Activated naive CD4-positive, alpha-beta T cell treated with anti-CD3 and anti-CD28 coated beads, Interleukin-2, amount 50 U/mL, for 24 hours (primary cell): ENCODE data around the gene STPG1.

Source experiments
- H3K27ac Mint-ChIP-seq: one replicate; pipeline ENCODE4 v1.8.0; 2021; ENCODE audit warnings: mild to moderate bottlenecking, mixed read lengths
- H3K27me3 Mint-ChIP-seq: one replicate; pipeline ENCODE4 v1.8.0; 2021; ENCODE audit warnings: mixed read lengths
- H3K36me3 Mint-ChIP-seq: one replicate; pipeline ENCODE4 v1.8.0; 2021; ENCODE audit warnings: mixed read lengths
- H3K4me1 Mint-ChIP-seq: one replicate; pipeline ENCODE4 v1.8.0; 2021; ENCODE audit warnings: mixed read lengths
- H3K4me3 Mint-ChIP-seq: one replicate; pipeline ENCODE4 v1.8.0; 2021; ENCODE audit warnings: mild to moderate bottlenecking, mixed read lengths
- H3K9me3 Mint-ChIP-seq: one replicate; pipeline ENCODE4 v1.8.0; 2021; ENCODE audit warnings: mixed read lengths

The STPG1 gene

DNA sequence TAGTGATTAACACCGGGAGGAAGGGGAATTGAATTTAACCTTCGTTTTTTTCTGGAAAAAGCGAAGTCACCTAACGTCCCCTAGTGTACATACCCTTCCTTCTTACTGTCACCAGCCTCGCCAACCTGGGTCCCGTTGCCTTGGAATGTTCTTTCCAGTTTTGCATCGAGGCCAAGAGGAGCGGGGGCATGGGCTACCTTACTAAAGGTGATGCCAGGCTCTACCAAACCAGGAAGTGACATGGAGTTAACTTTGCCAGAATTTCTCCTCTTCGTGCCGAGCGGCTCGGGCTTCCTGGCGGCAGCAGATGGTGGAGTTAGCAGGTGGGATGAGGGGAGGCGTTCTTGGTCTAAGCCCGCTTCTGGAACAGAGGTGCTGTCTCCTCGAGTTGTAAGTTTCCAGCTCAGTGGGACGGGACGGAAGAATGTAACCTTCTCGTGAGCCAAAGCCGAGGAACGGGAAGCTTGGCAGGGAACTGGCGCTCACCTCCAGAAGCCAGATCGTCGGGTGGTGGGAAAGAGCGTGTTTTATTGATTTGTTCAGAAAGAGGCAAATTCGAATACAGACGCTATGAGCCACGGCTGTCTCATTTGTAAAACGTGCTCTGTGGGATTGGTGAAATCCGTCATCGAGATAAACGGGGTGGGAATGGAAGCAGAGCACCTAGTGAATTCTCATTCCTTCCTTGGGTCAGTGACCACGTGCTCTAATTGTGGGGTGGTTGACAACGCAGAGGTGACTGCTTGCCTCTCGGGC lies 2.5 kb upstream of the STPG1 start:
- Mint-ChIP-seq H3K4me3 (peak overlapping the region; percentile 98), H3K9me3 (no peaks in the 10 kb centered on the region), H3K27me3 (no peaks in the 10 kb centered on the region), H3K36me3 (peaks cover 7% of the 10 kb centered on the region), H3K4me1 (peaks cover 82% of the 10 kb centered on the region), H3K27ac (peak overlapping the region; percentile 97)

DNA sequence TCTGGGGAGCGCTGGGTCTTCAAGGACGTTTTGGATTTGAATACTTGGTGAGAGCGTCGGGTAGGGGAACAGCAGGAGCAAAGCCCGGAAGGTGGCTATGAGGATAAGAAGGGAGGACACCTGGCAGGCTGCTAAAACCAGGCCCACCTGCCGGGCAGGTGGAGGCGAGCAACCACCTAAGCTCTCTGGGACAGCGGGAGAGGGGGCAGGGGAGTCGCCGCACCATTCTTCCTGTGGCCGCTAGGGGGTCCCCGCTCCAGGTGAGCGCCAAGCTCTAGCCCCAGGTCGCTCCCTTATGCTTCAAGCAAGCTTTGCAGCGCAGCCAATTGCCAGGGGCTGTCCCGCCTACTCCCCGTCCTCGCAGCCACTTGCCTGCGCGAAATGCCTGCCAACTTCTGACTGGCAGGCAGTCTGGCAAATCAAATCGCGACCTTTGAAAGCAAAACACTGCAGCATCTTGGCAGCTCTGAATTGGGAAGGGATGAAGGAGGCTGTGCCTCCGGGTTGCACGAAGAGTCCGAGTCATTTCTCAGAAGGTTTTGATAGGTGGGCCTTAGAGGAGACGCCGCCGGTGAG lies 1.8 kb upstream of the STPG1 start, which contains the start of gene NIPAL3:
Gene NIPAL3, plus strand, starts transcription at position 469 of the 576 bp plus-strand sequence. CDS start 3,746 bp downstream, outside the sequence.
- H3K36me3 Mint-ChIP-seq, result peaks cover 5% of the 10 kb centered on the region
- peak within 1 kb of the TSS; percentile 97 for H3K27ac Mint-ChIP-seq
- peaks cover 75% of the 10 kb centered on the region for H3K4me1 Mint-ChIP-seq
- no peaks in the 10 kb centered on the region for H3K27me3 Mint-ChIP-seq
- peak within 1 kb of the TSS; percentile 98 for H3K4me3 Mint-ChIP-seq
- no peaks in the 10 kb centered on the region for H3K9me3 Mint-ChIP-seq

DNA sequence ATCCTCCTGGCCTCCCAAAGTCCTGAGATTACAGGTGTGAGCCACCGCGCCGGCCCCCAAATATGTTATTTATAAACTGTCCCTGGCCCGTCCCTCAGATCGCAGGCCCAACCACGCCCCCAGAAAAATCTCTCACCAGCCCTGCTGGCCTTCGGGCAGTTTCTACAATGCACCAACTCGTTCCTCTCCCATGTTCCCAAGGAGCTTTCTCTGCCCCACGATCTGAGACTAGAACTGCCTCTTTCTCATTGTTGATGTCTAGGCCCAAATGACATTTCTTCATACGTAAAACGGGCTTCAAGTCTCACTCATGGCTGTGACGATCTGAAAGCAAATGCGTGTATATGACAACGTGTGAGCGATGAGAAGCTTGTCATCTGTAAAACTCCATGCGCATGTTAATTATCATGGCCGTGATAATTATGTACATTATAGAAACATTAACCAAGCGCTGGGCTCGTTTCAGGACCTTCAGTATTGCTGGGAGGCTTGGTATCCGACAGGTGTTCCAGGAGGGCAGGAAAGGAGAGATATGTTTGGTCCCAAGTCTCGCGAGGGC lies 1.3 kb upstream of the STPG1 start:
- peak overlapping the region; percentile 85 for H3K27ac Mint-ChIP-seq
- peaks cover 70% of the 10 kb centered on the region for H3K4me1 Mint-ChIP-seq

DNA sequence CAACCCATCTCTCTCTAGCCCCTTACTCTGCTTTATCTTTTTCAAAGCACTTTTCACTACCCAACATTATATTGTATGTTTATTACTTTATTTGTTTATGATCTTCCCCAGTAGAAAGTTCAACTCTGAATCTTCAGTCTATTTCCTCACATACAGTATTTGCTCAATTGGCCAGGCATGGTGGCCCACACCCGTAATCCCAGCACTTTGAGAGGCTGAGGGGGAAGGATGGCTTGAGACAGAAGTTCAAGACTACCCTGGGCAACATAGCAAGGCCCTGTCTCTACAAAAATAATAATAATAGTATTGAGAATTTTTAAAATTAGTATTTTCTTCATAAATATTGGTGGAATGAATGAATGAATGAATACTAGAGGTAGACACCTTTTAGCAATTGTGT lies 1.2 kb downstream of the STPG1 start:
- Mint-ChIP-seq H3K4me1 (peaks cover 47% of the 10 kb centered on the region), H3K9me3 (no peaks in the 10 kb centered on the region), H3K27ac (no peak overlapping the region), H3K36me3 (peaks cover 3% of the 10 kb centered on the region), H3K4me3 (no peak overlapping the region), H3K27me3 (no peaks in the 10 kb centered on the region)

More for the DNA sequence above, 1.3 kb upstream of the STPG1 start:
- Mint-ChIP-seq H3K27me3 (no peaks in the 10 kb centered on the region), H3K9me3 (no peaks in the 10 kb centered on the region), H3K36me3 (peaks cover 5% of the 10 kb centered on the region), H3K4me3 (peak overlapping the region; percentile 98)

DNA sequence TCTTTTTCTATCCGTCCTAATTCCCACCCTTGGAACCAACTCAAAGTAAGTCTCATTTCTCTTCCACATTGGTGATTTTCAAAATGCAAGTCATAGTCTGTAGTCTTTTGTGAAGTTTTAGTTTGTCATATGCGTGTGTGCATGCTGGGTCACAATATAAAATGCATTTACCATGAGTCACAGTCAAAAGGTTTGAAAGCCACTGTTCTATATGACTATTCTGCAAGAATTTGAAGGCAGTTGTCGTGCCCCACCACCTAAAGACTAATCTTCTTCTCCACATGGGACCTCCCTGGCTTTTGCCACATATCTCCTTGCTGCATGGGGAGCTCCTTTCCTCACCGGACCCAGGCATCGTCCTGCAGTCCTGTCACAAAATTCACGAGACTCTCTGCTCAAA lies 1.6 kb downstream of the STPG1 start:
- Mint-ChIP-seq H3K4me1 (peaks cover 42% of the 10 kb centered on the region), H3K36me3 (peaks cover 3% of the 10 kb centered on the region), H3K27me3 (no peaks in the 10 kb centered on the region), H3K9me3 (no peaks in the 10 kb centered on the region), H3K4me3 (peak overlapping the region; percentile 11), H3K27ac (no peak overlapping the region)

DNA sequence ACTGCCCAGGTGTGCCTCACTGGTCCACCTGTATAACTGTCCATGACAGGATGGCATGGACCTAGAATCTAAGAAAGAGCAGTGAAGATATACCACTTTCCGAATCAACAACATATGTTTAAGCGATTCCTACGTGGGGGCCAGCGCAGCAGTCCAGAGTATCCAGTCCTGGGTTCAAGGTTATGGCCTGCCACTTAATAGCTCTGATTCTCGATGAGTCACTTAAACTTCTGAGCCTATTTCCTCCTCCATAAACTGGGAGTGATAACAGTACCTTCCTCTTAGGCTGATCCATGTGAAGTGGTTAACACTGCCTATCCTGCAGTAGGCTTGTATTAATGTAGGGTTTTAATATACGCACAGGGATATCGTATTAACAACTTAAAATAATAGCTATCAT lies 2.8 kb downstream of the STPG1 start:
- Mint-ChIP-seq H3K36me3 (peaks cover 3% of the 10 kb centered on the region), H3K4me3 (no peak overlapping the region), H3K27ac (no peak overlapping the region), H3K9me3 (no peaks in the 10 kb centered on the region), H3K27me3 (no peaks in the 10 kb centered on the region), H3K4me1 (peaks cover 30% of the 10 kb centered on the region)

DNA sequence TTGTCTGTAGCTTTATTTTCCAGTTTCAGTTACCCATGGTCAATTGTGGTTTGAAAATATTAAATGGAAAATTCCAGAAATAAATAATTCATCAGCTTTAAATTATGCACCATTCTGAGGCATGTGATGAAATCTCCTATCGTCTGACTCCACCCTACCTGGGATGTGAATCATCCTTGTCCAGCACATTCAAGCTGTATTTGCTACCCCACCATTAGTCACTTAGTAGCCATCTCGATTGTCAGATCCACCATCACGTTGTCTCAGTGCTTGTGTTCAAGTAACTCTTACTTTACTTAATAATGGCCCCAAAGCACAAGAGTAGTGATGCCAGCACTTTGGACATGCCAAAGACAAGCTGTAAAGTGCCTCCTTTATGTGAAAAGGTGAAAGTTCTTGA lies 4.0 kb downstream of the STPG1 start:
- Mint-ChIP-seq H3K4me1 (peaks cover 23% of the 10 kb centered on the region), H3K27me3 (no peaks in the 10 kb centered on the region), H3K36me3 (peaks cover 3% of the 10 kb centered on the region), H3K9me3 (no peaks in the 10 kb centered on the region), H3K27ac (no peak overlapping the region), H3K4me3 (no peak overlapping the region)

DNA sequence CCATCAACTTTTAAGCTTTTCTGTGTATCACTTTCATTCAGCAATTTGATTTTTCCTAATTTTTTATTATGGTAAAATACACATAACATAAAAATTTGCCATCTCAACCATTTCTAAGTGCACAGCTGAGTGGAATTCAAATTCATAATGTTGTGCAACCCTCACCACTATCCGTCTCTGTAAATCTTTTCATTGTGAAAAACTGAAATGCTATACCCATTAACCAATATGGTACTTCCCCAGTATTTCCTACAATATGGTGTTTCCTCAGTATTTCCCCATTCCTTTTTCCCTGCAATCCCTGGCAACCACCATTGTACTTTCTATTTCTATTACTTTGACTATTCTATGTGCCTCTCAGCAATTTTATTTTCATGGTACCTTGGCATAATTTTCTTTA lies 6.8 kb downstream of the STPG1 start:
- H3K9me3 Mint-ChIP-seq, result no peaks in the 10 kb centered on the region
- H3K27ac Mint-ChIP-seq, result no peak overlapping the region
- H3K36me3 Mint-ChIP-seq, result peaks cover 3% of the 10 kb centered on the region
- no peaks in the 10 kb centered on the region for H3K27me3 Mint-ChIP-seq
- peaks cover 2% of the 10 kb centered on the region for H3K4me1 Mint-ChIP-seq
- H3K4me3 Mint-ChIP-seq, result no peak overlapping the region

DNA sequence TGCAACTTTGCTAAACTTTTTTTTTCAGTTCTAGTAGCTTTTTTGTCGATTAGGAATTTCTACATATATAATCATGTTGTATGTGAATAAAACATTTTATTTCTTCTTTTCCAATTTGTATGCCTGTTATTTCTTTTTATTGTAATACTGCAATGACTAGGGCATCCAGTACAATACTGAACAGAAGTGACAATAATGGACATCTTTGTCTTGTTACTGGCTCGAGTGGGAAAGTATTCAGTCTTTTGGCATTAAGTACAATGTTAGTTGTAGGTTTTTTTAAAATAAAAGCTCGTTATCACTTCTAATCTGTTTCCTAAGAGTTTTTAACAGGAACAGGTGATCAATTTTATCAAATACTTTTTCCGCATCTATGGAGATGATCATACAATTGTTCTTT lies 9.8 kb downstream of the STPG1 start:
- Mint-ChIP-seq H3K4me3 (no peak overlapping the region), H3K4me1 (peaks cover 5% of the 10 kb centered on the region), H3K36me3 (peaks cover 7% of the 10 kb centered on the region), H3K27me3 (no peaks in the 10 kb centered on the region), H3K9me3 (no peaks in the 10 kb centered on the region), H3K27ac (no peak overlapping the region)

DNA sequence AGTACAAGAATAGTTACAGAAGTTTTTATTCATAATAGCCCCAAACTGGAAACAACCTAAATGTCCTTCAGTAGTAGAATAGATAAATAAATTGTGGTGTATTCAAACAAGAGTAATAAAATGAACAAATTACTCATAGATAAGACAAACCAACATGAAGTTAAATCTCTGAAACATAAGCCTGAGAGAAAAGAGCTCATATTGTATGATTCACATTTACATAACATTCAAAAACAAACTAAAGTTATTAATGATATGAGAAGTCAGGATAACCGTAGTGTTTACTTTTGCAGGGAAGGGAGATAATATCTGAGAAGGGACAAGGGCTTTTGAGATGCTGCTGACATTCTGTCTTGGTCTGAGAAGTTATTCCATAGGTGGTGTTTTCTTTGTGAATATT lies 13.5 kb downstream of the STPG1 start:
- Mint-ChIP-seq H3K9me3 (no peaks in the 10 kb centered on the region), H3K4me3 (no peak overlapping the region), H3K27me3 (no peaks in the 10 kb centered on the region), H3K4me1 (peaks cover 6% of the 10 kb centered on the region), H3K36me3 (peaks cover 4% of the 10 kb centered on the region), H3K27ac (no peak overlapping the region)

DNA sequence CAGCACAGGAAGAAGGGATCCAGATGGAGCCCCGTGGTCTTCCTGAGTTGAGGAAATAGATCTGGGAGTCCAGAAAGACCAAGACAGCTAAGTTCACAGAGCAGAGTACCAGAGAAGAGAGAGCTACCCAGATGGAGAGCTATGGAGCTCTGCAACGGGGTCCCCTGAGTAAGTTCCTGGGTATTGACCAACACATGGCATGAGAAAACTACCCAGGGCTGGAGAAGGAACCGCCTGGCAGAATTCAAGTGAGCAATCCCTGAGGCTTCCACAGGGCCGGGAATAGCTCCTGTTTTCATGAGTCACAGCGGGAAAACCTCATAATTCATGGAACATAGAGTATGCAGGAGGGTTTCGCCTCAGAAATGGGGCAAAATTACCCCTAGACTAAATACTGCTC lies 19.7 kb downstream of the STPG1 start:
- no peaks in the 10 kb centered on the region for H3K36me3 Mint-ChIP-seq
- peak overlapping the region; percentile 95 for H3K27ac Mint-ChIP-seq
- H3K4me1 Mint-ChIP-seq, result peaks cover 43% of the 10 kb centered on the region
- H3K27me3 Mint-ChIP-seq, result no peaks in the 10 kb centered on the region
- no peaks in the 10 kb centered on the region for H3K9me3 Mint-ChIP-seq
- no peak overlapping the region for H3K4me3 Mint-ChIP-seq

DNA sequence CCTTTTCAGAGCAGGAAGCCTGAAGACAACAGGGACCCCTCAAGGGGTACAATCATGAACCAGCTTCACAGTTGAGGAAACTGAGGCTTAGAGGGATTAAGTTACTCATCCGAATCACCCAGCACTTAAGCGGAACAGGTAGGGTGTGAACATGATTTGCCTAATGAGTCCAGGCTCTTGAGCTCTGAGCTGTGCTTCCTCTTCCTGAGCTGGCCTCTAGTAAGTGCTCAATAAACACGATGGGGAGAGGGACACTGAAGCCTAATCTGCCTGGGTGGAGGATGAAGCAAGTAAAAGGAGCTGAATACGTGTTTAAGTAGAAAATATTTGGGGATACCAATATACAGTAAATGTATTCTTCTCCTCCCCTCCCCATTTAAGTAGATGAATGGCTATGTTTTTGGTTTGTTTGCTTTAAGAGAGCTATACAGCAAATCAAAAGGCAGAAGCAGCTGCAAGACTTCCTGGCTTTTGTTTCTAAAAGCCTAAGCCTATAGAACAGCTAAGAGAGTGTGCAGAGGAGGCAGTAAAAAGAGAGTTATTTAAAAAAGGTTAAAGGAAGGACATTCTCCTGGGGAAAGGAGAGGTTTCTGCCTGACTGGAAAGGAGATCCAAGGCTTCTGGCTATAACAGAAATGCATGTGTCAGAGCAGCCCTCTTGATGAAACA lies 20.5 kb downstream of the STPG1 start:
- Mint-ChIP-seq H3K4me1 (peaks cover 43% of the 10 kb centered on the region), H3K36me3 (no peaks in the 10 kb centered on the region), H3K9me3 (no peaks in the 10 kb centered on the region), H3K27ac (peak overlapping the region; percentile 95), H3K27me3 (no peaks in the 10 kb centered on the region), H3K4me3 (peak overlapping the region; percentile 79)

DNA sequence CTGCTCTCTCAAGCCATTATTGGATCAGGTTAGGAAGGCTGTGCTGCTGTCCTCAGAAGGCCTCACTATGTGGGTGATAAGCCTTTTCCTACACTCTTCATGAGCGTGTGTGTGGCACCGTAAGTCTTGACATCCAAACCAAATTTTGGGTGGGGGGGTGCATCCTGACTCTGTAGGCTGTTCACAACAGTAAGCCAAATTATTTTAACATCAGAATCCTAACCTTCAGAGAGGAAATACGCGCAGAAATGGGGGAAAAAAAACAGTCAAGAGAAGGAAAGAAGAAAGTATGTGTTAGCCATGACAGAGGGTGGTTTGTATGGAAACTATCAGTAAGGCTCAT lies 21.0 kb downstream of the STPG1 start:
- Mint-ChIP-seq H3K9me3 (no peaks in the 10 kb centered on the region), H3K27me3 (no peaks in the 10 kb centered on the region), H3K36me3 (no peaks in the 10 kb centered on the region), H3K4me1 (peaks cover 43% of the 10 kb centered on the region), H3K4me3 (peak overlapping the region; percentile 79), H3K27ac (peak overlapping the region; percentile 95)

DNA sequence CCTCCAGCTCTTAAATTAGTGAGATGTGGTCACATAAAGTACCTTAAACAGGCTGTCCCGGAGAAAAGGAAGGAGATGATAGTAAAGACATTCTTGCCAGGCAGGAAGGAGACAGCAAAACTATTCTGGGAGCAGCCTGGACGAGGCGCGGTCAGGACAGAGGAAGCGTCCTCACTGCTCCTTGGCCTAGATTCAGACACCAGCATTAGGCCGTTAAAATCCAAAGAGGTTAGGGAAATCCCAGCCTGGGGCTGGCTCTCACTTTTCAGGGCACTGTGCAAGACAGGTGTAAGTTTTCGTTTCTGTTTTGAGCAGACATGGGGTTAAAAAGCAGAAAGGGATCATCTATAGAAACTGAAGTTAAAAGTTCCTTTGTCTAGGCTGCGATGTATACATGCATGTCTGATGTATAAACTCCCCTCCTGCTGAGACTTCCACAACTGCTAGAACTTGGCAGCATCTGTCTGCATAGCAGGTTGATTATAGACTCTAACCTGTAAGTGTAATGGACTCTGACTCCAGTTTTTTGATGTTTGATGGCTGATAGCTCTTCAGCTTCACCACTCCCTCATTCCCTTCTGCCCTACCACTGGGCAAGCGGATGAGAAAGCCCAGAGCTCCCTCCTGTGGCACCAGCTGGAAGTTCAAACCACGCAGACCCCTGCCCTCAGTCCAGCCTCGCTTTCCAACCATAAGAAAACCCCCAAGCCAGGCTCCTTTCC lies 21.5 kb downstream of the STPG1 start:
- no peaks in the 10 kb centered on the region for H3K27me3 Mint-ChIP-seq
- peak overlapping the region; percentile 95 for H3K27ac Mint-ChIP-seq
- no peaks in the 10 kb centered on the region for H3K36me3 Mint-ChIP-seq
- H3K4me3 Mint-ChIP-seq, result peak overlapping the region; percentile 79
- H3K4me1 Mint-ChIP-seq, result peaks cover 43% of the 10 kb centered on the region
- H3K9me3 Mint-ChIP-seq, result no peaks in the 10 kb centered on the region

DNA sequence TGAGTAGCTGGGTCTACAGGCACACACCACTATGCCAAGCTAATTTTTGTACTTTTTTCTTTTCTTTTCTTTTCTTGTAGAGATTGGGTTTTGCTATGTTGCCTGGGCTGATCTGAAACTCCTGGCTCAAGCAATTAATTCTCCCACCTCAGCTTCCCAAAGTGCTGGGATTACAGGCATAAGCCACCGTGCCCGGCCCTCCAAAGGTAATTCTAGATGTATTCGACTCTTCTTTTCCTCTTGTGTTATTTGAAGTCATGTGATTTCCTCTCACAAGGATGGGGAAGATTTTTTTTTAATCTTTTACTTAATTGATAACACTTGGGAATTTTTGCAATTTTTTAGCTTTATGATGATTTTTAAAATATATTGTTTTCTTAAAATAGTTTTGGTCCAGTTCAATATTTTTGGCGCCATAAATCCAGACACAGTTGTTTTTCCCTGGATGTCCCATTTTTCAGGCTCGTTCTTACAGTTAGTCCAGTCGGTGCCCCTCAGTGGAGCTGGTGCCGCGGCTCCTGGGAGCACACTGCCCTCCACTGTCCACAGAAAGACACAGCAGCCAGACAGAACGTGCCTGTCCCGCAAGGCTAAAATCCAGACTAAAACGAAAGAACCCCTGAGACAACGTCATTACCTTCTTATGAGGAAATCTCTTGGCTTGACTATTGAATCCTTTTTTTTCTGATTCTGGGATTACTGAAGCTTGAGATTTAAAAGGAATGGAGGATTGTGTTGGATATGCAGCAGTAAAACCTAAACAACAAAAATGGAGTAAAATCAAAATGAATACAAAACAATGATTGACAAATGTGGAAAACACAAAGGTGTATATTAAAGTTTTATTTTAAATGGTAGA lies 22.4 kb downstream of the STPG1 start:
- peak overlapping the region; percentile 79 for H3K4me3 Mint-ChIP-seq
- H3K9me3 Mint-ChIP-seq, result no peaks in the 10 kb centered on the region
- H3K27me3 Mint-ChIP-seq, result no peaks in the 10 kb centered on the region
- H3K4me1 Mint-ChIP-seq, result peaks cover 43% of the 10 kb centered on the region
- H3K36me3 Mint-ChIP-seq, result peaks cover 2% of the 10 kb centered on the region
- peak overlapping the region; percentile 95 for H3K27ac Mint-ChIP-seq
